ENCODE data around the gene TMEM163. TPM values are rescaled to one million over a fixed set of nuclear protein-coding genes. Genes with fewer than 3 reads are reported as not detected.

TMEM163 gene
- polyA plus RNA-seq, 1 experiment = not detected

DNA sequence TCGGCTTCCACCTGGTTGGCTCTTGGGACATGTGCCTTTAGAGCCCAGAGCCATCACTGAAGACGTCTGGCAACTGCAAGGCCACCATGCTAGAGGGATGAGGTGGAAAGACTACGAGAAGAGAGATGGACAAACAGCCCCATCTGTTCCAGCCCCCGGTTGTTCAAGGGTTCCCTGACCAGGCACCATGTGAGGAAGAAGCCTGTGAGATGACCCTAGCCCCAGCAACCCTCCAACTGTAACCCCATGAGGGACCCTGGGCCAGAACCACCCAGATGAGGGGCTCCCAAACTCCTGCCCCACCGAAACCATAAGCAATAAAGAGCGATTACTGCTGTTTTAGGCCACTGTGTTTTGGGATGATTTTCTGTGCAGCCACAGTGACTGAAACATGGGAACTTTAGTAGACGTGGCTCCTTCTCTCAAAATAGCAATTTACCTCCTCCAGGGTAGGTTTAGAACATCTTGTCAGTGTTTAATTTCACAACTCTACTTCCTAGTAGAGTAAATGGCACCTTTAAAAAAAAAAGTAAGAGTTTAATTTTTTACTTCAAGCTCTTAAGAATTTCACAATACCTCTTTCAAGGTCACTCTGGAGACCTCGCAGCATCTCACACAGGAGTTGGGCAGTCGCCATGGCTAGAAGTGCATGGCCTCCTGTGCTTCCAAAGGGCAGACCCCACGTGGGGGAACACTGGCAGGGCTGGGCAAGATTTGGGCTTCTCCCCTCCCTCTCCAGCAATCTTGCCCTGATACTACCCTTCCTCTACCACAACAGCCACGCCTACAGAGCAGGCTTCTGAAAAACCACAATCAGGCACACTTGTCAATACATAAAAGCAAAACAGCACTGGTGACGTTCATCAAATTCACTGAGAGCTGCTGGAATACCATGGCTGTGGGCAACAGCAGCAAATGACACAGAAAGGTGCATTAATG lies 48.8 kb downstream of the TMEM163 start:
- Histone ChIP-seq H3K36me3 (ENCODE audit: control insufficient read depth, insufficient read depth, low read length) (no peaks in the 10 kb centered on the region), H3K4me3 (ENCODE audit: low read depth, low read length) (no peak overlapping the region), H3K27me3 (ENCODE audit: control insufficient read depth, insufficient read depth, low read length) (no peaks in the 10 kb centered on the region)
- TF ChIP-seq, protein P1, sequence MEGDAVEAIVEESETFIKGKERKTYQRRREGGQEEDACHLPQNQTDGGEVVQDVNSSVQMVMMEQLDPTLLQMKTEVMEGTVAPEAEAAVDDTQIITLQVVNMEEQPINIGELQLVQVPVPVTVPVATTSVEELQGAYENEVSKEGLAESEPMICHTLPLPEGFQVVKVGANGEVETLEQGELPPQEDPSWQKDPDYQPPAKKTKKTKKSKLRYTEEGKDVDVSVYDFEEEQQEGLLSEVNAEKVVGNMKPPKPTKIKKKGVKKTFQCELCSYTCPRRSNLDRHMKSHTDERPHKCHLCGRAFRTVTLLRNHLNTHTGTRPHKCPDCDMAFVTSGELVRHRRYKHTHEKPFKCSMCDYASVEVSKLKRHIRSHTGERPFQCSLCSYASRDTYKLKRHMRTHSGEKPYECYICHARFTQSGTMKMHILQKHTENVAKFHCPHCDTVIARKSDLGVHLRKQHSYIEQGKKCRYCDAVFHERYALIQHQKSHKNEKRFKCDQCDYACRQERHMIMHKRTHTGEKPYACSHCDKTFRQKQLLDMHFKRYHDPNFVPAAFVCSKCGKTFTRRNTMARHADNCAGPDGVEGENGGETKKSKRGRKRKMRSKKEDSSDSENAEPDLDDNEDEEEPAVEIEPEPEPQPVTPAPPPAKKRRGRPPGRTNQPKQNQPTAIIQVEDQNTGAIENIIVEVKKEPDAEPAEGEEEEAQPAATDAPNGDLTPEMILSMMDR (IDR thresholded peaks at IDR 0.05; ENCODE audit: insufficient read depth, low read depth, low read length) = no peak
- CTCF ChIA-PET = no interaction called here
- POLR2A ChIA-PET = no interaction called here
- DNase-seq (ENCODE audit: low read depth) = no peak

DNA sequence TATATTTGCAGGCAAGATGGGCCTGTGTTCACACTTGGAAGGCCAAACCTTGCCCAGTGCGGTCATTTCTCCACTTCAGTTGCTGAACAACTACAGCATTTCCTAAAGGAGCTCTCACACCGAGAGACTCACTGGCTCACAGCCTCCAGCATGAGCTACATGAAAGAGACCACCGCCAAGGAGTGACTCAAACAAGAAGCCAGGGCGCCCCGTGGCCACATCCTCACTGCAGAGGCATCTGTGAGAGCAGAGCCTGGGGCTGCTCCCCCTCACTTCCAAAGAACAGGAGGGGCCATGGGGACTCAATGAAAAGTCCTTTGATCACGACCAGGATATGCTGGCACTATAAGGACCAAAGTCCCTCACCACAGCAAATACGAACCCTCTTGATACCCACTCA lies 50.0 kb downstream of the TMEM163 start:
- H3K4me3 ChIP-seq (ENCODE audit: low read depth, low read length) = no peak overlapping the region
- TF ChIP-seq, protein P1 (IDR thresholded peaks at IDR 0.05; ENCODE audit: insufficient read depth, low read depth, low read length) = no peak
- H3K27me3 ChIP-seq (ENCODE audit: control insufficient read depth, insufficient read depth, low read length) = no peaks in the 10 kb centered on the region
- POLR2A ChIA-PET = no interaction called here
- H3K36me3 ChIP-seq (ENCODE audit: control insufficient read depth, insufficient read depth, low read length) = no peaks in the 10 kb centered on the region
- CTCF ChIA-PET = no interaction called here
- DNase-seq (ENCODE audit: low read depth) = no peak

DNA sequence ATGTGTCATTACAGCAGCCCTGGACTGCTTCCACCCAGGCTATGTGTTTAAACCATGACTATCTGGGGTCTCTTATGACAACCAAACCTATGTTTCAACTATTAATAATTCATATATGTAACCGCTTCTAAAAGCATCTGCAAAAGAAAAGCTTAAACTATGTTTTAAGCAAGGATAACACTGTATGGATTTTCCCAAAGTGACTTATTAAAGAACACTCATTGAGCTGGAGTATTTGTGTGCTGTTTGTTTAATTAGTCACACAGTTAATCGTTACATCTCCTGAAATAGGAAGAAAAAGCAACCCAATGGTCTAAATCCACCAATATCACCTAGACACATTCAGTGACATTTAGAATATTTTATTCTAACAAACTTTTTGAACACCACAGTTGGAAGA lies 51.3 kb downstream of the TMEM163 start:
- TF ChIP-seq, protein P1 (IDR thresholded peaks at IDR 0.05; ENCODE audit: insufficient read depth, low read depth, low read length) = no peak
- ChIA-PET POLR2A (no interaction called here), CTCF (no interaction called here)
- Histone ChIP-seq H3K36me3 (ENCODE audit: control insufficient read depth, insufficient read depth, low read length) (no peaks in the 10 kb centered on the region), H3K27me3 (ENCODE audit: control insufficient read depth, insufficient read depth, low read length) (no peaks in the 10 kb centered on the region), H3K4me3 (ENCODE audit: low read depth, low read length) (no peak overlapping the region)
- no peak for DNase-seq (ENCODE audit: low read depth)

DNA sequence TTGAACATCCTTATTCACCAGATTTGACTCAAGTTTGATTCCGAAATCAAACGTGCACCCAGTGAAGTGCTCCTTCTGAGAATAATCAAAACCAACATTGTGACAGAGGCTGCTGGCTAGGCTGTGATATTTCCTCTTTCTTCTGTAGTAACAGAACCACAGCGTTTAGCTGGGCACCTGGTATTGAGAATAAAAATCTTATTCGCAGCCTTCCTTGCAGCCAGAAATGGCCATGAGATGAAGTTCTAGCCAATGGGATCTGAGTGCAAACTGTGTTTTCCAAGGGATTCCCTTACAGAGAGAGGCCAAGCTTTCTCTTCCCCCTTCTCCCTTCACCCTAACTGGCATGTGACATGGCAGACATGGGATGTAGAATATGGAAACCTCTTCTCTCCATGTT lies 51.7 kb downstream of the TMEM163 start:
- POLR2A ChIA-PET = no interaction called here
- Histone ChIP-seq H3K27me3 (ENCODE audit: control insufficient read depth, insufficient read depth, low read length) (no peaks in the 10 kb centered on the region), H3K36me3 (ENCODE audit: control insufficient read depth, insufficient read depth, low read length) (no peaks in the 10 kb centered on the region), H3K4me3 (ENCODE audit: low read depth, low read length) (no peak overlapping the region)
- DNase-seq (ENCODE audit: low read depth) = no peak
- TF ChIP-seq, protein P1 (IDR thresholded peaks at IDR 0.05; ENCODE audit: insufficient read depth, low read depth, low read length) = no peak
- CTCF ChIA-PET = no interaction called here

DNA sequence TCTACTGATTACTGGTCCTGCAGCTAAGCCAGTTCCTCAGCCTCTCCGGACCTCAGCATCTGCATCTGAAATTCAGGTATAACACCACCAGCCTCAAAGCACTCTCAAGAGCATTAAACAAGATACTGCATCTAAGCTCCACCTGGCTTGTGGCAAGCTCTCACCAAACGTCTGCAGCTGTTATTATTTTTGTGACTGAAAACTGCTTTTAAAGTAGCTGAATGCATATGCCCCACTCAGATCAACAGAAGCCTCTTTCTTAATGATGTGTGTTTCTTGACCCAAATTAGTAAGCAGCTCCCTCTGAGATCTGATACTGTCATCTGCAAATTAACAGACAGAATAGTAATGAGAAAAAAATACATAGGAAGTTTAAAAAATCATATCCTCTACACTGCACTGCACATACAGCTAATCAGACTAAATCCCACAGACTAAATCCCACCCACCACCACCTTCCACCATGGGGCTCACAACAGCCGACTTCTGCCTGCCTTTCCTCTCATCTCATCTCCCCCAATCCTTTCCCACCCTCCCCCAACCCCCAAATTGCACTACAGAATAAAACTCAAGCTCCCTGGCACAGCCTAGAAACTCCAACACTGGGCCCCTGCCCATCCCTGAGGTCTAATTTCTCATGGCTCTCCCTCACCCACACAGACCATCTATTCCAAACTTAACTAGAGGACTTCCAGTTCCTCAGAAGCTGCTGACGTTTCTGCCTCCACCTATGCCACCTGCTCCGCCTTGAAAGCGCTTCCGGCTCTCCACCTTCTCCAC lies 52.9 kb downstream of the TMEM163 start:
- no peaks in the 10 kb centered on the region for H3K27me3 ChIP-seq (ENCODE audit: control insufficient read depth, insufficient read depth, low read length)
- H3K36me3 ChIP-seq (ENCODE audit: control insufficient read depth, insufficient read depth, low read length) = no peaks in the 10 kb centered on the region
- TF ChIP-seq, protein P1 (IDR thresholded peaks at IDR 0.05; ENCODE audit: insufficient read depth, low read depth, low read length) = no peak
- CTCF ChIA-PET = no interaction called here
- no peak for DNase-seq (ENCODE audit: low read depth)
- H3K4me3 ChIP-seq (ENCODE audit: low read depth, low read length) = no peak overlapping the region
- POLR2A ChIA-PET = no interaction called here

Measured in BJ (cell line).